ENCODE results near the gene DPCD.
"Not testable (repeated sequence)": the region's sequence is repeated elsewhere in the genome, so short reads cannot be mapped to it uniquely, and the experiment has no call there.

DPCD gene

GRCh38 chr10:101619983-101620382 lies 31.9 kb downstream of the DPCD start:
- no peak for DNase-seq (ENCODE audit: low read depth)

GRCh38 chr10:101623528-101623927 lies 35.4 kb downstream of the DPCD start:
- DNase-seq (ENCODE audit: low read depth): no peak

- no peak for DNase-seq (ENCODE audit: low read depth)
These were observed 36.5 kb downstream of the DPCD start for GRCh38 chr10:101624526-101625102.

- DNase-seq (ENCODE audit: low read depth): no peak
These were observed 37.8 kb downstream of the DPCD start for GRCh38 chr10:101625821-101626412.

- no peak for DNase-seq (ENCODE audit: low read depth)
These were observed 41.9 kb downstream of the DPCD start for GRCh38 chr10:101629837-101630632.

GRCh38 chr10:101630633-101630920 lies 42.5 kb downstream of the DPCD start:
- no peak for DNase-seq (ENCODE audit: low read depth)

- DNase-seq (ENCODE audit: low read depth): no peak
These were observed 43.8 kb downstream of the DPCD start for GRCh38 chr10:101631821-101632475.

GRCh38 chr10:101633510-101633909 lies 45.4 kb downstream of the DPCD start:
- DNase-seq (ENCODE audit: low read depth): not testable (repeated sequence)

- DNase-seq (ENCODE audit: low read depth): no peak
These were observed 51.2 kb downstream of the DPCD start for GRCh38 chr10:101639141-101639900.

- no peak for DNase-seq (ENCODE audit: low read depth)
These were observed 55.4 kb downstream of the DPCD start for GRCh38 chr10:101643546-101643945.

- no peak for DNase-seq (ENCODE audit: low read depth)
These were observed 55.9 kb downstream of the DPCD start for GRCh38 chr10:101644002-101644401.

- no peak for DNase-seq (ENCODE audit: low read depth)
These were observed 57.5 kb downstream of the DPCD start for GRCh38 chr10:101645659-101646058.

GRCh38 chr10:101646364-101646763 lies 58.2 kb downstream of the DPCD start:
- no peak for DNase-seq (ENCODE audit: low read depth)

GRCh38 chr10:101647255-101647654 lies 59.1 kb downstream of the DPCD start:
- DNase-seq (ENCODE audit: low read depth): no peak

- DNase-seq (ENCODE audit: low read depth): no peak
These were observed 61.5 kb downstream of the DPCD start for GRCh38 chr10:101649525-101650085.

- DNase-seq (ENCODE audit: low read depth): no peak
These were observed 62.7 kb downstream of the DPCD start for GRCh38 chr10:101650863-101651262.

- no peak for DNase-seq (ENCODE audit: low read depth)
These were observed 63.2 kb downstream of the DPCD start for GRCh38 chr10:101651336-101651735.

GRCh38 chr10:101653536-101653935 lies 65.4 kb downstream of the DPCD start:
- no peak for DNase-seq (ENCODE audit: low read depth)

- no peak for DNase-seq (ENCODE audit: low read depth)
These were observed 67.4 kb downstream of the DPCD start for GRCh38 chr10:101655570-101655969.

- DNase-seq (ENCODE audit: low read depth): no peak
These were observed 68.8 kb downstream of the DPCD start for GRCh38 chr10:101656890-101657289.

GRCh38 chr10:101658975-101659374 lies 70.9 kb downstream of the DPCD start:
- DNase-seq (ENCODE audit: low read depth): no peak
